ENCODE results near the gene OR4D5. TPM values are rescaled to one million over a fixed set of nuclear protein-coding genes. Genes with fewer than 3 reads are reported as not detected.

OR4D5 gene
- not detected in 2 replicates for total RNA-seq

DNA sequence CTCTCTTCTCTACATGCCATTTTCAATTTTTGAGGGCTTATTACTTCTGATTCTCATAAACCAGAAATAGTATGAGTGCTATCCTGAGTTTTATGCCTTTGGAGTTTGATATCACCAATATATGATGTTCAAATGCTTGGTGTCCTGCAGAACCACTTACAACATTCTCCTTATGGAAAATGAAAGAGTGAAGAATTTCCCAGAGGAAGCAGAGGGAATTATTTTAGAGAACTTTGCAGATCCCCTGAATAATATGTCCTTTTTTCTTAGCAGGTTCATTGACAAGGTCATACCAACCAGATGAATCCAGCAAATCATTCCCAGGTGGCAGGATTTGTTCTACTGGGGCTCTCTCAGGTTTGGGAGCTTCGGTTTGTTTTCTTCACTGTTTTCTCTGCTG is at the start of gene OR4D5:
OR4D5 (plus strand) TSS at position 301 of the 400 bp plus-strand sequence; CDS start at position 301, 0 bp downstream.

GRCh38 chr11:123901867-123902266 is 37.5 kb upstream of the OR4D5 start, which contains the start of gene OR8D4:
TSS of gene OR8D4 (plus strand) at chr11:123902167. CDS start at chr11:123906432, 4,265 bp downstream.

GRCh38 chr11:123943738-123944137 is 4.3 kb downstream of the OR4D5 start, which contains the start of gene OR6T1:
TSS of gene OR6T1 (minus strand) at chr11:123943838. CDS start at chr11:123943838, 0 bp downstream.

GRCh38 chr11:123977731-123978347 is 38.4 kb downstream of the OR4D5 start, which contains the start of gene OR10S1:
TSS of gene OR10S1 (minus strand) at chr11:123977781. CDS start at chr11:123977664, 117 bp downstream.

Other genes with a start within 250 kb of the OR4D5 start
- 5.0 and 10.7 TPM in 2 replicates for gene ZNF202, start 198.0 kb upstream of the OR4D5 start, total RNA-seq
- not detected in 2 replicates for gene OR6X1, start 185.1 kb upstream of the OR4D5 start, total RNA-seq
- not detected in 2 replicates for gene OR6M1, start 133.3 kb upstream of the OR4D5 start, total RNA-seq
- gene TMEM225, start 53.9 kb upstream of the OR4D5 start, total RNA-seq: not detected in 2 replicates
- not detected in 2 replicates for gene OR8D4, start 37.5 kb upstream of the OR4D5 start, total RNA-seq
- not detected in 2 replicates for gene OR6T1, start 4.2 kb downstream of the OR4D5 start, total RNA-seq
- gene OR10S1, start 38.2 kb downstream of the OR4D5 start, total RNA-seq: not detected in 2 replicates
- not detected in 2 replicates for gene OR10G6, start 55.5 kb downstream of the OR4D5 start, total RNA-seq
- not detected in 2 replicates for gene OR10G4, start 73.4 kb downstream of the OR4D5 start, total RNA-seq
- not detected in 2 replicates for gene OR10G9, start 83.4 kb downstream of the OR4D5 start, total RNA-seq
- gene OR10G8, start 87.2 kb downstream of the OR4D5 start, total RNA-seq: not detected in 2 replicates
- not detected in 2 replicates for gene OR10G7, start 101.7 kb downstream of the OR4D5 start, total RNA-seq
- gene VWA5A, start 175.8 kb downstream of the OR4D5 start, total RNA-seq: 5.7 and 6.6 TPM in 2 replicates
- gene OR10D3, start 243.7 kb downstream of the OR4D5 start, total RNA-seq: not detected in 2 replicates